GM18517 (cell line): ENCODE measurements around the gene TTC23L.
"Not testable (repeated sequence)": the region's sequence is repeated elsewhere in the genome, so short reads cannot be mapped to it uniquely, and the experiment has no call there.

ENCODE experiments used
- ATAC-seq: cut with Tn5 transposase; IDR thresholded peaks from one replicate; pipeline ENCODE4 v1.9.1; 2021; ENCODE audit warnings: mild to moderate bottlenecking, moderate library complexity; ENCODE audit not compliant: unreplicated experiment

Gene TTC23L

GRCh38 chr5:34916518-34916917, 77.6 kb downstream of the TTC23L start:
- no peak for ATAC-seq

DNA sequence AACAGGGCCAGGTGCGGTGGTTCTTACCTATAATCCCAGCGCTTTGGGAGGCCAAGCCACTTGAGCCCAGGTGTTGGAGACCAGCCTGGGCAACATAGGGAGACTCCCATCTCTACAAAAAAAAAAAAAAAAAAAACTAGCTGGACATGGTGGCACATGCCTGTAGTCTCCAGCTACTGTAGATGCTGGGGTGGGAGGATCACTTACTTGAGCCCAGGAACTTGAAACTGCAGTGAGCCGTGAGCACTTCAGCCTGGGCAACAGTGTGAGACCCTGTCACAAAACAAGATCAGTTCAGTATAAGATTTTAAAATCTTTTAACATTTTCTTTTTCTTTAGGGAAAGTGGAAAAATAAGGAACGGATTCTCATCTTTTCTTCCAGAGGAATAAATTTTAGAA, 79.1 kb downstream of the TTC23L start:
- ATAC-seq, result no peak

DNA sequence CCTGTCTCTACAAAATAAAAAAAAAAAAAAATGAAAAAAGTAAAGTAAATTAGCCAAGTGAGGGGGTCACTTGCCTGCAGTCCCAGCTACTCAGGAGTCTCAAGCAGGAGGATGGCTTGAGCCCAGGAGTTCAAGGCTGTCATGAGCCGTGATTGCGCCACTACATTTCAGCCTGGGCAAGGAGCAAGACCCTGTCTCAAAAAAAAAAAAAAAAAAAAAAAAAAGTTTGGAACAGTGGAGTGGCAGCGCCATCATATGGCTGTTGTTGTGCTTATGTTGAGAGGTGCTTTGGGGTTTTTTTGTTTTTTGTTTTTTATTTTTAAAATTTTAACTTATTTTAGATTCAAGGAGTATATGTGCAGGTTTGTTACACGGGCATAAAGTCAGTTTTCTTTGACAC, 80.1 kb downstream of the TTC23L start:
- ATAC-seq, result no peak

GRCh38 chr5:34923256-34923655, 84.3 kb downstream of the TTC23L start:
- ATAC-seq, result not testable (repeated sequence)

GRCh38 chr5:34923694-34924461, 84.9 kb downstream of the TTC23L start:
- ATAC-seq, result peak; percentile 41

DNA sequence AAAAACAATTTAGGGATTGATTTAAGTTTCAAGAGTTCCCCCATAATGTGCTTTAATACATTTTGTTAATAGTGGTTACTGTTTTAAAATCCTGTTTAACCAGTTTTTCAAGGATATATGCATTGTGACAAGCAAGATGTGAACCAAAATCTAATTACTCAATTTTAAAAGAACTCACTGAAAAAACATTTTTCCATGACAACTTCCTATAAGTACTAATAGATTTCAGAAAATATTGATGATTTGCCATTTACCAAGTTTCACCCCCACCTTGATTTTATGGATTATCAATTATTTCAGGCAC, 85.5 kb downstream of the TTC23L start:
- no peak for ATAC-seq

- ATAC-seq, result no peak
Measured at GRCh38 chr5:34926318-34926888, 87.4 kb downstream of the TTC23L start.

- no peak for ATAC-seq
Measured at GRCh38 chr5:34927785-34928184, 88.8 kb downstream of the TTC23L start.

DNA sequence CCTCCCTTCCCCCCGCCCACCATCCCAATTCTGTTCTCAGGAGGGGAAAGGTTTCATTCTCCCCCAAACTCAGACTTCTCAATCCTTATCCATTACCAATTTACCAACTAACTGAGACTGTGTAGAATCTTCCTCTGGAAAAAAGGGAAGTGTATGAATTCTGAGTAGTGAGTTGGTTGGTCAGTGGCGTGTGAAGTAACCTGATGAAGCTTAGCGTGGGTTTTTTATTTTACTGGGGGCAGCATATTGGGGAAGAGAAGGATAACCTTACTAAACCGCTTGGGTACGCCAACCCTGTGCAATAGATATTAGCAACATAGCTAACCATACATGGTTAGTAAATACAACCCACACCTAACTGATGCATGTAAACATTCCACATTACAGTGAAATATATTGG, 89.3 kb downstream of the TTC23L start:
- ATAC-seq, result no peak

DNA sequence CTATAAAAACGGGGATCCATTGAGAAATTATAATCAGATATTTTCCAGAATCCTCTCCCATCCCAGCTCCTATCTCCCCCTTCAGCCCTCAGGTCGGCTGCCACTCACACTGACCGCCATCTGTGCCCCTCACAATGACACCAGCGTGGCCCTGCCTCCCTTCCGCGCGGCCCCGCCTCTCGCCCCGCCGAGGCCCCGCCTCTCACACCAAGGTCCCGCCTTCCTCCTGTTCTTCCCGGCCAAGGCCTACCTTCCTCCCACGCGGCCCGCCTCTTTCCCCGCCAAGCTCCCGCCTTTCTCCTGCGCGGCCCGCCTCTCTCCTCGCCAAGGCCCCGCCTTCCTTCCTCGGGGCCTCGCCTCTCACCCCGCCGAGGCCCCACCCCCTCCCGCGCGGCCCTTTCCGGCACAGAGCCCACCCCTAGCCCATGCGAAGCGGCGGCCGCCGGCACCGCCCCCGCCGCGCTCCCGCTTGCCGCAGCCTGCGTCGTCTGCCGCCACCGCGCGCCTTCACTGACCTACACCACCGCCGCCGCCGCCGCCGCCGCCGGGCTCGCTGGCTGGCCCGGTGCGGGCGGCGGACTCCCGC, 90.3 kb downstream of the TTC23L start, which contains the start of gene DNAJC21:
Gene DNAJC21, plus strand, starts transcription at position 426 of the 586 bp plus-strand sequence. CDS start 261 bp downstream, outside the sequence.
- peak; percentile 86 for ATAC-seq

- peak; percentile 78 for ATAC-seq
Measured at GRCh38 chr5:34929720-34930461, 90.9 kb downstream of the TTC23L start.

DNA sequence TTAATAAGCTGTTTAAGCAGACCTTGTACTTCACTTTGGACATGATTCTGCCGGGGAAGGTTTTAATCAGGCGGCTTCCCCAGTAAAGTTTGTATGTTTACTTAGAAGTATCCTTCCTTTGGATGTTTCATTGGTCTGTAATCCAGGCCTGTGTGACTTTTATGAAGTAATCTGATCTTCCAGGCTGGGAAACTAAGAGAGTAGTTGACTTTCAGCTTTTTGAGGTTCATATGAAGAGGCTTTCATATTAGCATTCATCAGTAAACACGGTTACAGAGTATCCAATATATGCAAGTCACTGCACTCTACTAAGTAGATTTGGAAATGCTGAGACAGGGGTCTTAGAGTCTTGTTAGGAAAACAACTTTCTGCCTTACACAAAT, 91.5 kb downstream of the TTC23L start:
- no peak for ATAC-seq

DNA sequence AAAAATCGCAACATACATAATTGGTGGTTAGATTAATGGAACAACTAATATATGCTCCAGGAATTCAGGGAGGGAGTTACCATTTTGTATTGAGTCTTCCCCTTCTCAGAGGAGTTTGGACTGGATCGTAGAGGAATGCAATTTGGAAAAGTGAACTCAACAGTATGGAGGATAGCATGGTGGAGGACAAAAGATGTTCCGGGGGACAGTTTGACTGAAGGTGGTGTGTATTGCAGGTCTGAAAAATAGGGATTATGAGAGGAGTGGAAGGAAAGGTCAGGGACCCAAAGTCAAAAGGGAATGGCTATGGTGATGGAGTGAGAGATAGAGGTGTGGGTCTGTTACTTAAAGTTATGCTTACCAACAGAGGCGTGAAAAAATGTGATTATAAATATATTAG, 91.9 kb downstream of the TTC23L start:
- no peak for ATAC-seq

- ATAC-seq, result no peak
Measured at GRCh38 chr5:34932947-34933346, 94.0 kb downstream of the TTC23L start.

DNA sequence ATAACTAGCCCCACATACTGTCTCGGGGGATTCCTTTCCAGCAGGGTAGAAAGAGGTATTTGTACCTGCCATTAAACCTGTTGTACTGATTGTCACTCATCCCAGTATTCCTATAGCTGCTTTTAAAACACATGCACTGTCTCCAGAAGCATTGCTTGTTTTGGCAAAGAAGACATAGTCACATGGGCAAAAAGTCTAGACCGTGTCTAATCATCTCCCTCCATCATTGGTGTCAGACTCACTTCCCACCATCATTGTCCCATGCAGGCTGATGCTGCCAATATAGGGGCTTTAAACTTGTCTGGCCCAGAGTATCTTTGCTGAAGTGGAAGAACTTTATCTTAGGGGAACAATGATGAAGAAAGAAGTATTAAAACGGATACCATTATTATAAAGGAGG, 103.0 kb downstream of the TTC23L start:
- no peak for ATAC-seq

DNA sequence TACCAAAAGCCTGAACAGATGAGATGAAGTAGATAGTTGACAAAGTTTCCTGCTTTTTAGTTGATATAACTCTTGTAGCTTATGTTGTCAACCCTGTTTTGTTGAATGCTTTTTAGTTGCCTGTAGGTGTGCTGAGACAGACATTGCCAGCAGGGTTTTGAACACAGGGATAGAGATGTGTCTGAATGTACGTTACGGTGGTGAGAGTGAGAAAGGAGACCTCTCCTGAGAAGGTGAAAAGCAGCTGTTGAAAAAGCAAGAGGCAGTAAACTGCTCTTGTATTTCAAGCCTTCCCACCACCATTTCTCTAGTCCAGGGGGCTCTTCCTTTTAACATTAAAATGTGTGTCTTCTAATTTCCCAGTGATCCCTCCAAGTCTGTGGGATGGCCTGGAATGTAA, 105.1 kb downstream of the TTC23L start:
- no peak for ATAC-seq

DNA sequence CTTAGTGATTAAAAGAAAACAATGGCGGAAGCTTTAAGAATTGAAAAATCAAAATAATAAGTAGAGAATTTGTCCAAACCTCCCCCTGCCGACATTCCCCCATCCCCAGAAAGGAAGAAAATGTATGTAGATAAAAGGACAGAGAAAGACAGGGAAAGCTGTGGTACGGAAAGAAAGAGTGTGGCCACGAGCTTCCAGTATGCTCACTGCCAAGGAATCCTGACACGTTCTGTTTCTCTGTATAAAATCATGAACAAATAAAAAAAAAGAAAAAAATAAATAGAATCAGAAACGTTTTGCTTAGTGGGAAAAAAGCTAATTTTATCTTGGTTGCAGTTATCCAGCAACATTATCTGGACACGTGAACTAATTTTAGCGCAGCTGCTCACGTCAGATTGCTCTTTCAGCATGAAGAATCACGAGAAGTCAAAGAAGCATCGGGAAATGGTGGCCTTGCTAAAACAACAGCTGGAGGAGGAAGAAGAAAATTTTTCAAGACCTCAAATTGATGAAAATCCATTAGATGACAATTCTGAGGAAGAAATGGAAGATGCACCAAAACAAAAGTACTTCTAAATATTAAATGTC, 105.6 kb downstream of the TTC23L start:
- no peak for ATAC-seq
